Astrocyte (in vitro differentiated cells and primary cell): ENCODE measurements around the gene DRGX. TPM values are rescaled to one million over a fixed set of nuclear protein-coding genes. Genes with fewer than 3 reads are reported as not detected.

Experiments
- DNase-seq: peaks from one replicate; pipeline ENCODE4 v3.0.0-alpha.2; 2010; ENCODE audit warnings: low read depth
- FAIRE-seq: peaks from 2 replicates; lab custom pipeline; 2011; peaks lifted over from hg19 to GRCh38; lab: Jason Lieb, UNC
- H2AFZ ChIP-seq: 2 replicates; pipeline ENCODE4 v1.6.0; 2012; ENCODE audit warnings: low read depth, low read length, inconsistent platforms
- H3K27ac ChIP-seq: 2 replicates; pipeline ENCODE4 v1.5.1; 2011; ENCODE audit warnings: low read depth, low read length, inconsistent platforms
- H3K27me3 ChIP-seq: 2 replicates; pipeline ENCODE4 v1.6.0; 2011; ENCODE audit warnings: low read length, inconsistent platforms; ENCODE audit not compliant: insufficient read depth
- H3K36me3 ChIP-seq: 2 replicates; pipeline ENCODE4 v1.5.1; 2011; ENCODE audit warnings: low read length, inconsistent platforms; ENCODE audit not compliant: insufficient read depth
- H3K4me1 ChIP-seq: 2 replicates; pipeline ENCODE4 v1.5.1; 2011; ENCODE audit warnings: low read length, inconsistent platforms; ENCODE audit not compliant: insufficient read depth
- H3K4me2 ChIP-seq: 2 replicates; pipeline ENCODE4 v1.6.0; 2012; ENCODE audit warnings: low read length, inconsistent platforms
- H3K4me3 ChIP-seq: 2 replicates; pipeline ENCODE4 v1.5.1; 2011; ENCODE audit warnings: low read depth, mild to moderate bottlenecking, low read length, inconsistent platforms; ENCODE audit not compliant: insufficient read depth
- H3K79me2 ChIP-seq: 2 replicates; pipeline ENCODE4 v1.6.0; 2012; ENCODE audit warnings: mild to moderate bottlenecking, low read length, inconsistent platforms; ENCODE audit not compliant: insufficient read depth
- H3K9ac ChIP-seq: 2 replicates; pipeline ENCODE4 v1.6.0; 2012; ENCODE audit warnings: mild to moderate bottlenecking, low read length, inconsistent platforms
- H3K9me3 ChIP-seq: 2 replicates; pipeline ENCODE4 v1.5.1; 2012; ENCODE audit warnings: low read depth, mild to moderate bottlenecking, low read length, inconsistent platforms; ENCODE audit not compliant: insufficient read depth
- H4K20me1 ChIP-seq: 2 replicates; pipeline ENCODE4 v1.6.0; 2012; ENCODE audit warnings: low read length, inconsistent platforms; ENCODE audit not compliant: insufficient read depth
- H3K27ac Mint-ChIP-seq: one replicate; pipeline ENCODE4 v1.8.0; 2021; ENCODE audit warnings: mild to moderate bottlenecking, mixed read lengths; ENCODE audit not compliant: unreplicated experiment
- H3K27me3 Mint-ChIP-seq: one replicate; pipeline ENCODE4 v1.8.0; 2021; ENCODE audit warnings: low read depth, mixed read lengths; ENCODE audit not compliant: unreplicated experiment
- H3K36me3 Mint-ChIP-seq: one replicate; pipeline ENCODE4 v1.8.0; 2021; ENCODE audit warnings: low read depth, mixed read lengths; ENCODE audit not compliant: unreplicated experiment
- H3K4me1 Mint-ChIP-seq: one replicate; pipeline ENCODE4 v1.8.0; 2021; ENCODE audit warnings: low read depth, mixed read lengths; ENCODE audit not compliant: unreplicated experiment
- H3K4me3 Mint-ChIP-seq: one replicate; pipeline ENCODE4 v1.8.0; 2021; ENCODE audit warnings: mild to moderate bottlenecking, moderate library complexity, mixed read lengths; ENCODE audit not compliant: unreplicated experiment
- H3K9me3 Mint-ChIP-seq: one replicate; pipeline ENCODE4 v1.8.0; 2021; ENCODE audit warnings: mild to moderate bottlenecking, mixed read lengths; ENCODE audit not compliant: unreplicated experiment
- EZH2 ChIP-seq: IDR thresholded peaks from 2 replicates; pipeline ENCODE4 v1.6.1; 2012; ENCODE audit warnings: mild to moderate bottlenecking, low read length, inconsistent platforms; ENCODE audit not compliant: insufficient read depth
- total RNA-seq: library from RNA; stranded (reverse); gene quantifications from 2 replicates; pipeline ENCODE4 v1.2.1, GENCODE V29; 2021
- TF ChIP-seq, protein P1 (sequence below): IDR thresholded peaks from 2 replicates; pipeline ENCODE4 v1.5.1; 2011; ENCODE audit warnings: low read depth, mild to moderate bottlenecking, inconsistent platforms, low read length, moderate library complexity; ENCODE audit not compliant: insufficient read depth

The DRGX gene
- total RNA-seq, 1 donor from 2014 or later = not detected

DNA sequence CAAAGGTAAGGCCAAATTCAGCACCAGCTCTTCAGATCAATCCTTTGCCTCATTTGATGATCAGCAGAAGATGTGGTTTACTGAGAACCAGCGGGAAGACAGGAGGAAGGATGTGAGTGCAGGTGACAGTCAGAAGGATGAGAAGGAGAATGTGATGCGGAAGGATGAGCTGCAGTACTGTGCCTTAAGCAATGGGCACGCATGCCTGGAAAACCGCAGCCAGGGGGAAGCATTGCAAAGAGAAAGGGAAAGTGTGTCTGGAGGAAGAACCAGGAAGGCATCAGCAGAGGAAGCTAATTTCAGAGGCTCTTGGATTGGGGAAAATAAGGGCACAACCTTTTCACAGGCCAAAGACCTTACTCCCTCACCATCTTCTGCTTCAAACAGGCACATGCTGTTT lies 71.2 kb downstream of the DRGX start:
- H3K9me3 ChIP-seq = no peaks in the 10 kb centered on the region
- Mint-ChIP-seq H3K4me1 (no peaks in the 10 kb centered on the region), H3K4me3 (no peak overlapping the region), H3K36me3 (no peaks in the 10 kb centered on the region), H3K27ac (no peak overlapping the region), H3K9me3 (peaks cover 4% of the 10 kb centered on the region), H3K27me3 (peaks cover 46% of the 10 kb centered on the region)
- H3K9ac ChIP-seq = no peak overlapping the region
- no peak overlapping the region for H3K4me3 ChIP-seq
- TF ChIP-seq, protein P1, sequence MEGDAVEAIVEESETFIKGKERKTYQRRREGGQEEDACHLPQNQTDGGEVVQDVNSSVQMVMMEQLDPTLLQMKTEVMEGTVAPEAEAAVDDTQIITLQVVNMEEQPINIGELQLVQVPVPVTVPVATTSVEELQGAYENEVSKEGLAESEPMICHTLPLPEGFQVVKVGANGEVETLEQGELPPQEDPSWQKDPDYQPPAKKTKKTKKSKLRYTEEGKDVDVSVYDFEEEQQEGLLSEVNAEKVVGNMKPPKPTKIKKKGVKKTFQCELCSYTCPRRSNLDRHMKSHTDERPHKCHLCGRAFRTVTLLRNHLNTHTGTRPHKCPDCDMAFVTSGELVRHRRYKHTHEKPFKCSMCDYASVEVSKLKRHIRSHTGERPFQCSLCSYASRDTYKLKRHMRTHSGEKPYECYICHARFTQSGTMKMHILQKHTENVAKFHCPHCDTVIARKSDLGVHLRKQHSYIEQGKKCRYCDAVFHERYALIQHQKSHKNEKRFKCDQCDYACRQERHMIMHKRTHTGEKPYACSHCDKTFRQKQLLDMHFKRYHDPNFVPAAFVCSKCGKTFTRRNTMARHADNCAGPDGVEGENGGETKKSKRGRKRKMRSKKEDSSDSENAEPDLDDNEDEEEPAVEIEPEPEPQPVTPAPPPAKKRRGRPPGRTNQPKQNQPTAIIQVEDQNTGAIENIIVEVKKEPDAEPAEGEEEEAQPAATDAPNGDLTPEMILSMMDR = no peak
- TF ChIP-seq EZH2 = no peak
- no peaks in the 10 kb centered on the region for H3K4me1 ChIP-seq
- H3K4me2 ChIP-seq = no peak overlapping the region
- FAIRE-seq = no peak
- H3K79me2 ChIP-seq = no peaks in the 10 kb centered on the region
- H2AFZ ChIP-seq = no peak overlapping the region
- no peaks in the 10 kb centered on the region for H4K20me1 ChIP-seq
- H3K36me3 ChIP-seq = no peaks in the 10 kb centered on the region
- no peaks in the 10 kb centered on the region for H3K27me3 ChIP-seq
- no peak for DNase-seq
- no peak overlapping the region for H3K27ac ChIP-seq

DNA sequence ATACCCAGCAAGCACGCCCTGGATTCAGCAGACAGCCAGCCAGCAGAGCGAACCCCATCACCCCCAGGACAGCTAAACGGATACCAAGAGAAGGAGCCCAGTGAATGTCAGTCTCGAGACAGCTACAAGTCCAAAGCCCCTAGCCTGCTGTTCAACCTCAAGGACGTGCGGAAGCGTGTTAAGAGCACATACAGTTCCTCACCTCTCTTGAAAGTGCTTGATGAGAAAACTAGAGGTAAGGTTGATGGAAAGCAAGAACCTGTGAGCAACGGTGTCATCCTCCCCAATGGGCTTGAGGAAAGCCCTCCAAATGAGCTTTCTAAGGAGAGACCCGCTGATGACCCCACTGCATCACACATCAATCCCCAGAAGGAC lies 72.0 kb downstream of the DRGX start:
- FAIRE-seq (no peak), DNase-seq (no peak)
- TF ChIP-seq EZH2 = no peak
- TF ChIP-seq, protein P1 = no peak
- no peaks in the 10 kb centered on the region for H3K36me3 Mint-ChIP-seq
- no peak overlapping the region for H3K4me3 ChIP-seq
- no peaks in the 10 kb centered on the region for H3K36me3 ChIP-seq
- no peak overlapping the region for H3K9ac ChIP-seq
- no peaks in the 10 kb centered on the region for H3K27me3 ChIP-seq
- H3K79me2 ChIP-seq = no peaks in the 10 kb centered on the region
- no peak overlapping the region for H3K4me3 Mint-ChIP-seq
- H3K9me3 ChIP-seq = no peaks in the 10 kb centered on the region
- H3K4me1 Mint-ChIP-seq = no peaks in the 10 kb centered on the region
- H3K27ac Mint-ChIP-seq = no peak overlapping the region
- no peak overlapping the region for H3K27ac ChIP-seq
- no peak overlapping the region for H3K4me2 ChIP-seq
- H4K20me1 ChIP-seq = no peaks in the 10 kb centered on the region
- peaks cover 40% of the 10 kb centered on the region for H3K27me3 Mint-ChIP-seq
- peaks cover 4% of the 10 kb centered on the region for H3K9me3 Mint-ChIP-seq
- no peaks in the 10 kb centered on the region for H3K4me1 ChIP-seq
- H2AFZ ChIP-seq = no peak overlapping the region

- FAIRE-seq = no peak
- H3K36me3 ChIP-seq = no peaks in the 10 kb centered on the region
- H4K20me1 ChIP-seq = no peaks in the 10 kb centered on the region
- H3K4me2 ChIP-seq = no peak overlapping the region
- no peaks in the 10 kb centered on the region for H3K4me1 ChIP-seq
- no peaks in the 10 kb centered on the region for H3K36me3 Mint-ChIP-seq
- no peak overlapping the region for H3K4me3 Mint-ChIP-seq
- no peaks in the 10 kb centered on the region for H3K9me3 ChIP-seq
- no peaks in the 10 kb centered on the region for H3K4me1 Mint-ChIP-seq
- no peak overlapping the region for H3K27ac Mint-ChIP-seq
- no peaks in the 10 kb centered on the region for H3K27me3 ChIP-seq
- no peak for DNase-seq
- H3K79me2 ChIP-seq = no peaks in the 10 kb centered on the region
- no peak overlapping the region for H3K4me3 ChIP-seq
- H3K27me3 Mint-ChIP-seq = peaks cover 43% of the 10 kb centered on the region
- no peak overlapping the region for H3K9ac ChIP-seq
- TF ChIP-seq, protein P1 = no peak
- TF ChIP-seq EZH2 = no peak
- peaks cover 2% of the 10 kb centered on the region for H3K9me3 Mint-ChIP-seq
- H3K27ac ChIP-seq = no peak overlapping the region
- H2AFZ ChIP-seq = no peak overlapping the region
Observed at GRCh38 chr10:49323171-49323895, 72.6 kb downstream of the DRGX start.
